ENCODE measurements around the gene KIF5B. TPM values are rescaled to one million over a fixed set of nuclear protein-coding genes. Genes with fewer than 3 reads are reported as not detected.
"Not testable (repeated sequence)": the region's sequence is repeated elsewhere in the genome, so short reads cannot be mapped to it uniquely, and the experiment has no call there.

The KIF5B gene
- total and polyA plus RNA-seq, 7 donors, result 42.6 to 270 (median 199) TPM

DNA sequence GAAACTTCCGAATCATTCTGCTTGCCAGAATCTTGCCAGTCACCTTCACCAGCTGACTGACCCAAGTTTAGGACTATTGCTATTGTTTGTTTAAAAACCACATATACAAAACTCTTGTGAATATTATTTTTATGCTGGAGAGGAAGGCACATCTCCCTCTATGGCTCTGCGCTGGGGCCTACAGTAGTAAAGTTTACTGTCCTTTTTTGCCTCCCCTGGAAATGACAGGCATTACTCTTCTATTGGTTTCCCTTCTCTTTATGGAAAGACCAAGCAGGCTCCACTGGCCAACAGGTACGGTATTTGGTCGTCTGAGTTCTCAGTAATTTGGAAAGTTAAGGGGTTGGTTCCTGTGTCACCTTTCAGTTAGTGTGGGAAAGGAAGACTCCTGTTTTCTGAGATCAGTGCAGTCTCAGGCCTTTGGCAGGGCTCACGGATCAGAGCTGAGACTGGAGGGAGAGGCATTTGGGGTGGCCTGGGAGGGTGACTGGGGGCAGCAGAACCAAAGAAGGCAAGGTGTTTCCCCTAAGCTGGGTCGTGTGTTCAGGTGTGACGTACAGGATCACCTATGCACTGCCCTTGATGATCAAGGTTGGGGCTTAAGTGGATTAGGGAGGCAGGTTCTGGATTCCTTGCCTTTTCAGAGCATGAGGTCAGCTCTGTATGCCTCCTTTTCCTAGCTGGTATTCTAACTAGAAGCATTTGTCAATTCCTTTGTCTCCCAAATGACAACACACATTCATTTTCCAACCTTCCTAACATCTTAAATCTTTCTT lies 16.0 kb upstream of the KIF5B start:
- peak overlapping the region in 1 of 4 donors; percentile 5 for H3K4me3 ChIP-seq
- no peak for TF ChIP-seq EP300 (IDR thresholded peaks at IDR 0.05)
- no peak for TF ChIP-seq POLR2AphosphoS5 (IDR thresholded peaks at IDR 0.05)
- TF ChIP-seq CTCF (IDR thresholded peaks at IDR 0.05), result no peak
- no peak for TF ChIP-seq POLR2A (IDR thresholded peaks at IDR 0.05)
- no peak for DNase-seq
- H3K4me1 ChIP-seq, result peaks cover 0 to 22% (median 5%) of the 10 kb centered on the region in 4 donors
- 86 to 88% methylated on average over 7 of the region's 7 CpGs for WGBS, 2 donors
- no peak overlapping the region for H3K27ac ChIP-seq
- no peaks in the 10 kb centered on the region for H3K27me3 ChIP-seq
- intact Hi-C loops (cut with DNase I), result no loop called here
- H3K9me3 ChIP-seq, result no peaks in the 10 kb centered on the region
- H3K36me3 ChIP-seq, result no peaks in the 10 kb centered on the region

DNA sequence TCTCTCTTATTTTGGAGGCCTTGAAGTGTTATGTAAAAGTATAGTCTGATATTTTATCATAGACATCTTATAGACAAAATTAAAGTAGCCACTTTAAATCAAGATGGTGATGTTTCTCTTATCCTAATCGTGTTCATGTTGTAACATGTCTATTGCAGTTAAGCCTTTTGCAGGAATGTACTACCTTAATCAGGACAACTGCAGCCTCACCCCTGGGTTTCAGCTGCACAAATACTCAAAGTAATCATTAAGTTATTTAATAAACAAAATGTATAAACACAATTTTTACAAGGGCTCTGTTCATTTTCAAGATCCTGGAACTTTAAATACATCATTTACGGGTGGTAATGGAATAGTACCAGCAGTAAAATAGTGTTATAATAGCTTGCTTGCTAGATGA lies 14.4 kb upstream of the KIF5B start:
- no peak for TF ChIP-seq POLR2A (IDR thresholded peaks at IDR 0.05)
- no peak for TF ChIP-seq EP300 (IDR thresholded peaks at IDR 0.05)
- no peak for TF ChIP-seq CTCF (IDR thresholded peaks at IDR 0.05)
- TF ChIP-seq POLR2AphosphoS5 (IDR thresholded peaks at IDR 0.05), result no peak
- Histone ChIP-seq H3K36me3 (no peaks in the 10 kb centered on the region), H3K4me3 (no peak overlapping the region), H3K9me3 (no peaks in the 10 kb centered on the region), H3K27ac (no peak overlapping the region), H3K27me3 (no peaks in the 10 kb centered on the region), H3K4me1 (peaks cover 0 to 22% (median 5%) of the 10 kb centered on the region in 4 donors)
- intact Hi-C loops (cut with DNase I), result no loop called here
- DNase-seq, result no peak
- WGBS, 2 donors, result 30 to 66% methylated on average over 2 of the region's 2 CpGs

GRCh38 chr10:32068569-32068968 lies 12.3 kb upstream of the KIF5B start:
- intact Hi-C loops (cut with DNase I), result no loop called here
- Histone ChIP-seq H3K9me3 (no peaks in the 10 kb centered on the region), H3K4me1 (peaks cover 0 to 16% (median 5%) of the 10 kb centered on the region in 4 donors), H3K27me3 (no peaks in the 10 kb centered on the region), H3K27ac (no peak overlapping the region), H3K4me3 (no peak overlapping the region), H3K36me3 (no peaks in the 10 kb centered on the region)
- TF ChIP-seq POLR2A (IDR thresholded peaks at IDR 0.05) (no peak), CTCF (IDR thresholded peaks at IDR 0.05) (no peak), EP300 (IDR thresholded peaks at IDR 0.05) (no peak), POLR2AphosphoS5 (IDR thresholded peaks at IDR 0.05) (no peak)
- DNase-seq, result no peak
- WGBS, 2 donors, result 69 to 83% methylated on average over 12 of the region's 12 CpGs

DNA sequence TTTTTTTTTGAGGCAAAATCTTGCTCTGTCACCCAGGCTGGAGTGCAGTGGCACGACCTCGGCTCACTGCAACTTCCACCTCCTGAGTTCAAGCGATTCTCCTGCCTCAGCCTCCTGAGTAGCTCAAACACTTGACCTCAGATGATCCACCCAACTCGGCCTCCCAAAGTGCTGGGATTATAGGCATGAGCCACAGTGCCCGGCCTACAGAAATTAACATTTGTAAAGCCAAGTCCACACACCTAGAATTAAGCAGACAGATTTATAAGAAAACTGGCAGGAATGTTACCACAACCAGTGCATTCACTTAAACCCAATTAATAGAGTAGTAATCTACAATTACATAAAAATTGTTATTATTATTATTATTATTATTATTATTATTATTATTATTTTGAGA lies 11.7 kb upstream of the KIF5B start:
- H3K4me3 ChIP-seq; DNase-seq; H3K36me3 ChIP-seq; H3K27ac ChIP-seq; H3K9me3 ChIP-seq; intact Hi-C loops (cut with DNase I); H3K27me3 ChIP-seq: not testable (repeated sequence)
- 90 to 91% methylated on average over 5 of the region's 5 CpGs for WGBS, 2 donors
- H3K4me1 ChIP-seq, result peaks cover 0 to 11% (median 5%) of the 10 kb centered on the region in 4 donors

DNA sequence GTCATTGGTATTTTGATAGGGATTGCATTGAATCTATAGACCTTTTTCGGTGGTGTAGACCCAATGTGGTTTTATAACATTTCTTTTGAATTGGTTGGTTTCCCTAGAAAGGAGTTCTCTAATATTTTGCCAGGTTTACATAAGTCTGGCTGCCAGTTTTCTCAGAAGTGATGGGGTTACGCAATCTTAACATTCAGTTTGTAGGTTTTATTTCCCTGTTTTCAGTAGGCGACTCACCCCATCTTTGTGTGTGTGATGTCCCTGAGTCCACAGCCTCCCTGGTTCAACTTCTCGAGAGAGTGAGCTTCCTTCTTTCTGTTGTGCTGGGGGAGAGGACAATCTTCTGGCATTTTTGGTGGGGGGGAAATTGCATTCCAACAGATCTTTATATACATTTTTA lies 9.6 kb upstream of the KIF5B start:
- intact Hi-C loops (cut with DNase I), result no loop called here
- TF ChIP-seq POLR2A (IDR thresholded peaks at IDR 0.05) (no peak), POLR2AphosphoS5 (IDR thresholded peaks at IDR 0.05) (no peak), CTCF (IDR thresholded peaks at IDR 0.05) (no peak), EP300 (IDR thresholded peaks at IDR 0.05) (no peak)
- WGBS, 2 donors, result 56 to 62% methylated on average over 4 of the region's 4 CpGs
- no peaks in the 10 kb centered on the region for H3K9me3 ChIP-seq
- no peaks in the 10 kb centered on the region for H3K4me1 ChIP-seq
- H3K36me3 ChIP-seq, result no peaks in the 10 kb centered on the region
- no peaks in the 10 kb centered on the region for H3K27me3 ChIP-seq
- no peak overlapping the region for H3K4me3 ChIP-seq
- no peak for DNase-seq
- H3K27ac ChIP-seq, result no peak overlapping the region

Data from sigmoid colon (tissue), 7 donors.